AG04450 (cell line): ENCODE measurements around the gene KCNQ4. TPM values are rescaled to one million over a fixed set of nuclear protein-coding genes. Genes with fewer than 3 reads are reported as not detected.

Source experiments
- CTCF ChIA-PET: fragments of 300-600, 350-600 bp; formaldehyde crosslinking; extraction: SDS; loops from one replicate; lab custom pipeline; 2022; ENCODE audit warnings: antibody characterized with exemption, inconsistent platforms; lab: Charles Lee
- POLR2A ChIA-PET: fragments of 350-600 bp; formaldehyde crosslinking; extraction: SDS; loops from one replicate; lab custom pipeline; 2021; ENCODE audit warnings: antibody characterized with exemption, inconsistent platforms; lab: Yijun Ruan, JAX
- DNase-seq: peaks from one replicate; pipeline ENCODE4 v3.0.0-alpha.2; 2011; ENCODE audit warnings: low read depth, low spot score
- H3K27ac ChIP-seq: one replicate; pipeline ENCODE4 v1.5.1; 2012; ENCODE audit warnings: low read depth, low read length, control low read depth
- H3K27me3 ChIP-seq: one replicate; pipeline ENCODE4 v1.6.0; 2012; ENCODE audit warnings: low read length; ENCODE audit not compliant: control insufficient read depth, insufficient read depth
- H3K4me3 ChIP-seq: 2 replicates; pipeline ENCODE4 v1.5.1; 2011; ENCODE audit warnings: mild to moderate bottlenecking, low read depth, low read length, control low read depth
- H3K9me3 ChIP-seq: 2 replicates; pipeline ENCODE4 v1.5.1; 2012; ENCODE audit warnings: low read length; ENCODE audit not compliant: control insufficient read depth, insufficient read depth
- polyA plus RNA-seq: library from polyadenylated mRNA; depleted of rRNA; stranded (reverse); fragments of >200 nt; gene quantifications from 2 replicates; pipeline ENCODE4 v1.2.3, GENCODE V29; 2011
- TF ChIP-seq, protein P1 (sequence below): IDR thresholded peaks from 2 replicates; pipeline ENCODE4 v1.5.1; 2011; ENCODE audit warnings: low read depth, low read length, control low read depth, inconsistent platforms

Gene KCNQ4
- polyA plus RNA-seq, 1 experiment = not detected

GRCh38 chr1:40808002-40808401, 24.4 kb downstream of the KCNQ4 start:
- Histone ChIP-seq H3K4me3 (no peak overlapping the region), H3K27ac (no peak overlapping the region), H3K27me3 (peaks cover 32% of the 10 kb centered on the region), H3K9me3 (no peaks in the 10 kb centered on the region)
- TF ChIP-seq, protein P1, sequence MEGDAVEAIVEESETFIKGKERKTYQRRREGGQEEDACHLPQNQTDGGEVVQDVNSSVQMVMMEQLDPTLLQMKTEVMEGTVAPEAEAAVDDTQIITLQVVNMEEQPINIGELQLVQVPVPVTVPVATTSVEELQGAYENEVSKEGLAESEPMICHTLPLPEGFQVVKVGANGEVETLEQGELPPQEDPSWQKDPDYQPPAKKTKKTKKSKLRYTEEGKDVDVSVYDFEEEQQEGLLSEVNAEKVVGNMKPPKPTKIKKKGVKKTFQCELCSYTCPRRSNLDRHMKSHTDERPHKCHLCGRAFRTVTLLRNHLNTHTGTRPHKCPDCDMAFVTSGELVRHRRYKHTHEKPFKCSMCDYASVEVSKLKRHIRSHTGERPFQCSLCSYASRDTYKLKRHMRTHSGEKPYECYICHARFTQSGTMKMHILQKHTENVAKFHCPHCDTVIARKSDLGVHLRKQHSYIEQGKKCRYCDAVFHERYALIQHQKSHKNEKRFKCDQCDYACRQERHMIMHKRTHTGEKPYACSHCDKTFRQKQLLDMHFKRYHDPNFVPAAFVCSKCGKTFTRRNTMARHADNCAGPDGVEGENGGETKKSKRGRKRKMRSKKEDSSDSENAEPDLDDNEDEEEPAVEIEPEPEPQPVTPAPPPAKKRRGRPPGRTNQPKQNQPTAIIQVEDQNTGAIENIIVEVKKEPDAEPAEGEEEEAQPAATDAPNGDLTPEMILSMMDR = no peak
- no peak for DNase-seq
- POLR2A ChIA-PET = no interaction called here
- CTCF ChIA-PET = interaction anchor here (0.8 kb wide), 1 partner anchor 41 kb away, joined by 3 read pairs; no protein-coding TSS in a partner anchor

DNA sequence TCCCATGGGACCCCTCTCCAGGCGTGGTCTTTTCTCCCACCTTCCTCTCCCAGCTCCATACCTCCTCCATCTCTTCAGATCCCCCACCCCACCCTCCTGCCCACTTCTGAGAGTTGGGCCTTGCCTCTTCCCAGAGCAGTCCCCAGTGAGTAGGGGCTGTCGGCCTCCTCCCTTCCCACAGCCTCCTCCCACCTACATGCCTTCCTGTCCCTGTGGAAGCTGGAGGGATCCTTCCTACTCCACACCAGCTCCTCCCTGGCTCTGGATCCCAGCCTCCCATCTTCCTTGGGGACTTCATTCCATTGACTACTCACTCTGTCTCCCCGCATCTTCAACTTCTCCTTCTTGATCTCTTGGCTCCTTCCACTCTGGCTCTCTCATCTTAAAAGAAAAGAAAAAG, 24.9 kb downstream of the KCNQ4 start:
- Histone ChIP-seq H3K9me3 (no peaks in the 10 kb centered on the region), H3K27ac (no peak overlapping the region), H3K27me3 (peaks cover 37% of the 10 kb centered on the region), H3K4me3 (no peak overlapping the region)
- TF ChIP-seq, protein P1 = no peak
- POLR2A ChIA-PET = no interaction called here
- CTCF ChIA-PET = interaction anchor here (0.8 kb wide), 1 partner anchor 41 kb away, joined by 3 read pairs; no protein-coding TSS in a partner anchor
- no peak for DNase-seq

- ChIA-PET POLR2A (no interaction called here), CTCF (no interaction called here)
- Histone ChIP-seq H3K9me3 (no peaks in the 10 kb centered on the region), H3K27ac (no peak overlapping the region), H3K27me3 (peaks cover 38% of the 10 kb centered on the region), H3K4me3 (no peak overlapping the region)
- DNase-seq = no peak
- TF ChIP-seq, protein P1 = no peak
These were observed 25.3 kb downstream of the KCNQ4 start for GRCh38 chr1:40808909-40809308.

GRCh38 chr1:40810927-40811326, 27.3 kb downstream of the KCNQ4 start:
- DNase-seq = no peak
- ChIA-PET POLR2A (no interaction called here), CTCF (interaction anchor here (0.6 kb wide), 1 partner anchor 16 kb away, joined by 4 read pairs; no protein-coding TSS in a partner anchor)
- H3K27me3 ChIP-seq = peaks cover 39% of the 10 kb centered on the region
- no peaks in the 10 kb centered on the region for H3K9me3 ChIP-seq
- TF ChIP-seq, protein P1 = no peak
- H3K27ac ChIP-seq = no peak overlapping the region
- no peak overlapping the region for H3K4me3 ChIP-seq

DNA sequence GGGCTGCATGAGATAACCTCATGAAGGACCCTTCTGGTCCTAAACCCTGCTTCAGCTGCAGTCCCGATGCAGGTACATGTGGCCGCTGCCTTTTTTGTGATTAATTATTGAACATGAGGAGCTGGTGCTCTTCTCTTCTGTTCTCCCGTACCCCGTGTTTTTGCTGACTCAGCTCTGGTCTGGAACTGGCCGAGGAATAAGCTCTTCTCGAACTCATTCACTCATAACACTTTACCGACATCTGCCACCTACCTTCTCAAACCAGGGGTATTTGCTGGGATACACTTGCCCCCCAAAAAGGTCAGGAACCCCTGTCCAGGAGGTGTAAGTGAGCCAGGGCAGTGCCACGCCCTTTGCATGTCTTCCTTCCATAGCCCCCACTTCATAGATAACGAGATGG, 31.8 kb downstream of the KCNQ4 start:
- peaks cover 57% of the 10 kb centered on the region for H3K27me3 ChIP-seq
- ChIA-PET POLR2A (no interaction called here), CTCF (no interaction called here)
- H3K27ac ChIP-seq = no peak overlapping the region
- no peak overlapping the region for H3K4me3 ChIP-seq
- TF ChIP-seq, protein P1 = no peak
- H3K9me3 ChIP-seq = no peaks in the 10 kb centered on the region; the same call in 1 of the 2 replicates
- no peak for DNase-seq
